Smooth muscle cell (in vitro differentiated cells): ENCODE measurements around the gene C1orf141. TPM values are rescaled to one million over a fixed set of nuclear protein-coding genes. Genes with fewer than 3 reads are reported as not detected.

Experiments used
- DNase-seq: peaks from one replicate; lab custom pipeline; 2025; ENCODE audit not compliant: unreplicated experiment; lab: John Stamatoyannopoulos, UW
- H2AFZ ChIP-seq: fragments of 200-600 bp; sonication (generic); 2 replicates; pipeline ENCODE4 v1.6.0; 2016; ENCODE audit warnings: antibody characterized with exemption, low read depth, mild to moderate bottlenecking
- H3F3A ChIP-seq: fragments of 200-600 bp; sonication (generic); 2 replicates; pipeline ENCODE4 v1.6.0; 2017; ENCODE audit warnings: antibody characterized with exemption, low read depth
- H3K27ac ChIP-seq: fragments of 200-600 bp; sonication (generic); 2 replicates; pipeline ENCODE4 v1.5.1; 2016; ENCODE audit warnings: low read depth, mild to moderate bottlenecking
- H3K27me3 ChIP-seq: fragments of 200-600 bp; sonication (generic); 2 replicates; pipeline ENCODE4 v1.6.1; 2016; ENCODE audit warnings: low read depth, mild to moderate bottlenecking
- H3K36me3 ChIP-seq: fragments of 200-600 bp; sonication (generic); 2 replicates; pipeline ENCODE4 v1.5.1; 2016; ENCODE audit warnings: low read depth
- H3K4me1 ChIP-seq: fragments of 200-600 bp; sonication (generic); 2 replicates; pipeline ENCODE4 v1.5.1; 2016; ENCODE audit warnings: low read depth
- H3K4me2 ChIP-seq: fragments of 200-600 bp; sonication (generic); 2 replicates; pipeline ENCODE4 v1.6.0; 2016; ENCODE audit warnings: mild to moderate bottlenecking
- H3K4me3 ChIP-seq: fragments of 200-600 bp; sonication (generic); 2 replicates; pipeline ENCODE4 v1.5.1; 2016; ENCODE audit warnings: mild to moderate bottlenecking
- H3K79me2 ChIP-seq: fragments of 200-600 bp; sonication (generic); 2 replicates; pipeline ENCODE4 v1.6.0; 2016; ENCODE audit warnings: low read depth, mild to moderate bottlenecking
- H3K9ac ChIP-seq: fragments of 200-600 bp; sonication (generic); 2 replicates; pipeline ENCODE4 v1.6.0; 2016; ENCODE audit warnings: low read depth
- H3K9me3 ChIP-seq: fragments of 200-600 bp; sonication (generic); replicated peaks from 2 replicates; pipeline ENCODE4 v1.5.1; 2016; ENCODE audit warnings: low read depth
- H4K20me1 ChIP-seq: fragments of 200-600 bp; sonication (generic); 2 replicates; pipeline ENCODE4 v1.6.0; 2016; ENCODE audit warnings: low read depth
- CTCF ChIP-seq: fragments of 200-600 bp; sonication (generic); IDR thresholded peaks from 2 replicates; pipeline ENCODE4 v1.5.1; 2017; ENCODE audit warnings: borderline replicate concordance, mild to moderate bottlenecking, antibody characterized with exemption; ENCODE audit not compliant: insufficient read depth, poor library complexity, severe bottlenecking
- WGBS: methylation state at CpG from one replicate; pipeline ENCODE4 v1.1.7; 2016; ENCODE audit warnings: low lambda C conversion rate; 5-methylcytosine and 5-hydroxymethylcytosine counted together
- polyA plus RNA-seq: library from polyadenylated mRNA; unstranded; fragments of >200 nt; fragmentation: Nextera tagmentation; extraction: Ambion mirVana; gene quantifications from 2 replicates; pipeline ENCODE4 v1.2.1, GENCODE V29; 2016
- total RNA-seq: library from RNA; depleted of rRNA; stranded (reverse); fragments of >200 nt; gene quantifications from 2 replicates; pipeline ENCODE4 v1.2.3, GENCODE V29; 2014

The C1orf141 gene
- total and polyA plus RNA-seq, 2 experiments from 2014 or later: not detected

GRCh38 chr1:67114162-67114561, 20.6 kb downstream of the C1orf141 start:
- no peaks in the 10 kb centered on the region for H3K79me2 ChIP-seq
- no peaks in the 10 kb centered on the region for H3K9me3 ChIP-seq
- H4K20me1 ChIP-seq: no peaks in the 10 kb centered on the region
- H3K4me2 ChIP-seq: no peak overlapping the region
- WGBS: 48% methylated on average over 2 of the region's 2 CpGs
- no peak overlapping the region for H3K9ac ChIP-seq
- DNase-seq: no peak
- no peaks in the 10 kb centered on the region for H3K4me1 ChIP-seq
- no peak overlapping the region for H3K4me3 ChIP-seq
- no peak overlapping the region for H2AFZ ChIP-seq
- no peaks in the 10 kb centered on the region for H3K36me3 ChIP-seq
- no peaks in the 10 kb centered on the region for H3F3A ChIP-seq
- TF ChIP-seq CTCF: no peak
- H3K27ac ChIP-seq: no peak overlapping the region
- no peaks in the 10 kb centered on the region for H3K27me3 ChIP-seq

- Histone ChIP-seq H2AFZ (no peak overlapping the region), H3K4me3 (no peak overlapping the region), H3K9me3 (no peaks in the 10 kb centered on the region), H3K4me2 (no peak overlapping the region), H3K9ac (no peak overlapping the region), H3K36me3 (no peaks in the 10 kb centered on the region), H3K79me2 (no peaks in the 10 kb centered on the region), H3K27me3 (no peaks in the 10 kb centered on the region), H3F3A (no peaks in the 10 kb centered on the region), H3K4me1 (no peaks in the 10 kb centered on the region), H3K27ac (no peak overlapping the region), H4K20me1 (no peaks in the 10 kb centered on the region)
- WGBS: 19% methylated on average over 2 of the region's 2 CpGs
- no peak for DNase-seq
- TF ChIP-seq CTCF: no peak
These were observed 24.4 kb downstream of the C1orf141 start for GRCh38 chr1:67110352-67110751.

DNA sequence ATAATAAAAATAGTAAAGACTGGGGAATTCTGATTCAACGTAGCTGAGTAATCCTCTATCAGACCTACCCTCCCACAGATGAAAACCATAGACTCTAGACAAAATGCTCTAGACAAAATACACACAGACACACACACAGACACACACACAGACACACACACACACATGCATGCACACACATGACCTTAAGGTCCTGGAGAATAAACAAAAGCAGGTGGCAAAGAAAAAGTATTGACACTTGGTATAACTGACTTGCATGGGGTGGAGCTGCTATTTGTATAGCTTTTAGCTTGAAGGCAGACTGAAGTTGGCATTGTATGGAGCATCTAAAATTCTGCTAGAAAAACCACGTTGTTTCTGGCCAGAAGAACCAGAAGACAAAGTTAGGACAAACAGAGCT, 29.3 kb downstream of the C1orf141 start:
- TF ChIP-seq CTCF: no peak
- Histone ChIP-seq H3K9me3 (no peaks in the 10 kb centered on the region), H3K4me3 (no peak overlapping the region), H4K20me1 (no peaks in the 10 kb centered on the region), H3K4me1 (no peaks in the 10 kb centered on the region), H3K9ac (no peak overlapping the region), H2AFZ (no peak overlapping the region), H3K79me2 (no peaks in the 10 kb centered on the region), H3K27me3 (no peaks in the 10 kb centered on the region), H3K27ac (no peak overlapping the region), H3K4me2 (no peak overlapping the region), H3F3A (no peaks in the 10 kb centered on the region), H3K36me3 (no peaks in the 10 kb centered on the region)
- 63% methylated on average over 2 of the region's 2 CpGs for WGBS
- no peak for DNase-seq

- Histone ChIP-seq H3K79me2 (no peaks in the 10 kb centered on the region), H2AFZ (no peak overlapping the region), H3K4me2 (no peak overlapping the region), H3K9me3 (no peaks in the 10 kb centered on the region), H3K27ac (no peak overlapping the region), H3K9ac (no peak overlapping the region), H3K4me1 (no peaks in the 10 kb centered on the region), H4K20me1 (no peaks in the 10 kb centered on the region), H3K4me3 (no peak overlapping the region), H3K36me3 (no peaks in the 10 kb centered on the region), H3K27me3 (no peaks in the 10 kb centered on the region), H3F3A (no peaks in the 10 kb centered on the region)
- no peak for TF ChIP-seq CTCF
- DNase-seq: no peak
- 83% methylated on average over 1 of the region's 1 CpG for WGBS
These were observed 31.2 kb downstream of the C1orf141 start for GRCh38 chr1:67103548-67103947.
